Panc1 (cell line): ENCODE data around the gene LRRC57.

ENCODE experiments used
- CTCF ChIP-seq: fragments of 450-650 bp; IDR thresholded peaks from 2 replicates; pipeline ENCODE4 v1.5.1; 2017; ENCODE audit warnings: mild to moderate bottlenecking
- POLR2AphosphoS5 ChIP-seq: IDR thresholded peaks from 2 replicates; pipeline ENCODE4 v1.6.1; 2012; ENCODE audit warnings: mild to moderate bottlenecking, low read depth, low read length, moderate library complexity
- REST ChIP-seq, 2 experiments: IDR thresholded peaks; 2 replicates each; pipeline ENCODE4 v1.6.1; 2011 to 2012; ENCODE audit warnings: low read depth in 2 of 2, control low read depth in 1 of 2, low read length in 1 of 2, mild to moderate bottlenecking in 1 of 2, moderate library complexity in 1 of 2; ENCODE audit not compliant: insufficient read depth in 1 of 2
- TCF7L2 ChIP-seq: IDR thresholded peaks from 2 replicates; pipeline ENCODE4 v1.6.1; 2011; ENCODE audit warnings: mild to moderate bottlenecking, low read depth, low read length, inconsistent platforms

GRCh38 chr15:42592716-42593115 is 44.1 kb upstream of the LRRC57 start:
- TF ChIP-seq CTCF: no peak
- TF ChIP-seq REST (IDR thresholded peaks at IDR 0.05; ENCODE audit: insufficient read depth in 1 of 2, low read depth in 2 of 2, low read length in 1 of 2): no peak
- TF ChIP-seq POLR2AphosphoS5: no peak
- no peak for TF ChIP-seq TCF7L2
